Stimulated activated CD4-positive, alpha-beta T cell treated with anti-CD3 and anti-CD28 coated beads, Interleukin-1b, Interleukin-23, amount 100 ng/mL, for 4 hours (primary cell): ENCODE measurements around the gene RASGRP2.

Source experiments
- DNase-seq, 2 donors: peaks; one replicate each; pipeline ENCODE4 v3.0.0-alpha.2; 2020; ENCODE audit warnings: low read depth in 2 of 2

Gene RASGRP2

GRCh38 chr11:64697663-64698375 lies 46.1 kb downstream of the RASGRP2 start:
- no peak for DNase-seq

- no peak for DNase-seq
Measured at GRCh38 chr11:64696045-64696444, 47.9 kb downstream of the RASGRP2 start.

- no peak for DNase-seq
Measured at GRCh38 chr11:64695548-64695947, 48.4 kb downstream of the RASGRP2 start.

DNA sequence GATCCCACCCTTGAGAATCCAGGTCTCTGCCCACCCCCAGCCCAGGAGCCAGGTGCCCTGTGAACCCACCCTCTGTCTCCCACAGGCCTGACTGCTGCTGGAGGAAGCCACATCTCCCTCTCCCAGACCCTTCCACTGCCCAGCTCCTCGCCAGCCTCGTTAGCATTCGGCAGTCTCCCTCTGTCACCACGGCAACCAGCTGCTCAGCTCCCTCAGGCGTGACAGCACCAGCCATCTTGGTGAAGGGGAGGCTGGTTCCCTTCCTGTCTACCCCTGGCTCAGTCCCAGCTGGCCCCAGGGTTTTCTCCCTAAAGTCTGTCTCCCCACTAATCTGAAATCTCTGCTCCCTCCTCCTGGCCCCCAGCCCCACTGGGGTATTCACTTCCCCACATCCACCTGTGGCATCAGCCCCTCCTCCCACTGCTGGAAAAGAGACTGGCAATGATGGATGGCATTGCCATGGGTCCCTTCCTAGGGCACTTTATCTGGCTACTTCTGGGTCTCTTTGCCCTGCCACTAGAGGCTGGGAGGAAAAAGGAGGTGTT lies 49.0 kb downstream of the RASGRP2 start:
- no peak for DNase-seq

- DNase-seq: no peak
Measured at GRCh38 chr11:64694026-64694755, 49.8 kb downstream of the RASGRP2 start.

GRCh38 chr11:64692764-64693331 lies 51.1 kb downstream of the RASGRP2 start:
- no peak for DNase-seq

DNA sequence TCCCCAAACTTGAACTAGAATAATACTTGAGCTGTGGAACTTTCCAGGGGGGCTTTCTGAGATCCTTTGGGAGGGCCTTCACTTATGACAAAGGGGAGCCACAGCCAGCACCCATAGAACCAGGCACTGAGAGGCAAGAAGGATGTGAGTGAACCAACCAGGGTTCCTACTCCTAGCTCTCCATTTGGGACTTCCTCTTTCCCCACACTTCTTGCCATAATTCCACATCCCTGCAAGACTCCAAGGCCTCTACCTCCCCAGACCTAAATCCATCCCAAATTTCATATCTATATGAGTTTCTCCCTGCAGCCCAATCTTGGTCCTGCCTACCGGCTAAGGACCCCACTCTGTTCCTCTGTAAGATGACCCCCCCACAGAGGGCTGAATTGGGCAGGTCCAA lies 52.4 kb downstream of the RASGRP2 start:
- no peak for DNase-seq

- no peak for DNase-seq
Measured at GRCh38 chr11:64690235-64690634, 53.7 kb downstream of the RASGRP2 start.

DNA sequence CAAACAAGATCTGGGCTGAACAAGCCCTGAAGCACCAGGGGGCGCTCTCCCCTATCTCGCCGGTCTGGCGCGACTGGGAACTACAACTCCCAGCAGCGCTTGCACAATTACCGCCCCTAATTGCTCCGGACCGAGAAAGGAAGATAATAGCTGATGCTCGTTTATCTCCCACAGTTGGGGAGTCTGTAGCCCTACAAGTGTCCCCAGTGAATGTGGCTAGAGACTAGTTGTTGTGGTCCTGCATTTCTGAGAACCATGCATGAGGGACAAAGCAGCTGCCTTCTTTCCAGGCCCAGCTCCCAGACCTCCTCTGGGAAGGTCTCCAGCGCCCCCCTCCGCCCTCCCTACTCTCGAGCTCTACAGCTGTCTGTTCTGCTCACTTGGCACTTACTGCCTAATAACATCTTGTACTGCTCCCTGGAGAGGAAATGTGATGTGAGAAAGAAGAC lies 55.4 kb downstream of the RASGRP2 start:
- DNase-seq: peak; percentile 90 to 91

- DNase-seq: no peak
Measured at GRCh38 chr11:64687643-64688533, 56.1 kb downstream of the RASGRP2 start.

DNA sequence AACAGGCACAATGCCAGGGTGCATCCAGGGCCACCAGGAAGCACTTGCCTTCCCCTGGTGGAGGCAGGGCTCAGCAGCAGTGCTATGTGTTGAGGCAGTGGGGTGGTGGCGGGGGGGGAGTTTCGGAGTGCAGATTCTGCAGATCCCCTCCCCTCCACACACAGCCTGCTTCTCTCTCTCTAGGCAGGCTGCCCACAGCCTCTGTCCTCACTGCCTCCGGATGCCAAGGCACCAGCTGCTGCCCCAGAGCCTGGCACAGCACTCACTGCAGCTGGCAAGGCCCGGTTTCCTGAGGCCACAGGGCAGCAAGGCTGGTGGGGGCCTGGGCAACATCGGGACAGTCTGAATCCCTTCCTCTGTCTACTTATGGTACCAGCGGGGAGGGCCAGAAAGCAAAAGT lies 56.7 kb downstream of the RASGRP2 start:
- no peak for DNase-seq

DNA sequence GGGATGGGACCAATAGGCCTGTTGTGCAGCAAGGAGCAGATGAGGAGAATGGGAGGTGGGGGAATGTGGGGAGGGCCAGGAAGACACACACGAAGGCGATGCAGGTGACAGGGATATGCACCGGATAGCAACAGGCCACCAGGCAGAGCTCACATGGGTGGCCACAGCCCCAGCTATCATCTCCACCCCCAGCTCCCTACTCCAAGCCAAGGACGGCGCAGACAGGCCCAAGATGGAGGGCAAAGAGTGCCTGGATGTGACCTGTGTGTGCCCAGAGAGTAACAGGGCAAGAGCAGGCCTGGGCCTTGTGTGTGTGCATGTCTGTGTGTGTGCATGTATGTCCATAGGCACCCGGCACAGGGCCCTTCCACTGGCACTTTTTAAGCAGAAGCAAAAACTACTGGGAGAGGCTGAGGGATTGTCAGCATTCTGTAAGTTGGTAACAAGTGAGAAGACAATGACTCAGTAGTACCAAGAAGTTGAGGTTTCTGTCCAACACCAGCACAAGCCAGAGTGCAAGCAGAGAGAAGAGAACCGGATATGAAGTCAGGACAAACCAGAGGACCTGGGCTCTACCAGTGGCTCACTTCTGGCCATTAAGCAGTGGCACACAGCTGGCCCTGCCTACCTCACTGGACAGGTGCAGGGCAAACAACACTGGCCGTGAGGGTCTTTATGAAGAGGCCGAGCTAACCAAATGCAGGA lies 57.3 kb downstream of the RASGRP2 start:
- DNase-seq: no peak

DNA sequence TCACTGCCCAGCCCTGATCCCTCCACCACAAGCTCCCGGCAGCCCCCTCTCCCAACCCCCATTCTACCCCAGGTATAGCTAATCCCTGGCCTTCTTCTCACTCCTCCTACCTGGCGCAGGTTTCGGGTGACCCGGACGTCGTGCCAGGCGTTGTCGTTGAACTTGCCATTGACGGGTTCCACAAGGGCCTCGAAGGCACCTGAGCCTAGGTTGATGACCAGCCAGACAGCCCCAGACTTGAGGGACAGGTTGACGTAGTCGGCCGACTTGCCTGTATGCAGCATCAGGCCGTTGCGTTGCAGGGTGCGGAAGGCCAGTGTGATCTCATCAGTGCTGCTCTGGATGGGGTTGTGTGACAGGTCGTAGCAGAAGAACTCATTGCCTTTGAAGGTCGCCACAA lies 58.4 kb downstream of the RASGRP2 start:
- DNase-seq: no peak

- DNase-seq: no peak
Measured at GRCh38 chr11:64684357-64684756, 59.6 kb downstream of the RASGRP2 start.

DNA sequence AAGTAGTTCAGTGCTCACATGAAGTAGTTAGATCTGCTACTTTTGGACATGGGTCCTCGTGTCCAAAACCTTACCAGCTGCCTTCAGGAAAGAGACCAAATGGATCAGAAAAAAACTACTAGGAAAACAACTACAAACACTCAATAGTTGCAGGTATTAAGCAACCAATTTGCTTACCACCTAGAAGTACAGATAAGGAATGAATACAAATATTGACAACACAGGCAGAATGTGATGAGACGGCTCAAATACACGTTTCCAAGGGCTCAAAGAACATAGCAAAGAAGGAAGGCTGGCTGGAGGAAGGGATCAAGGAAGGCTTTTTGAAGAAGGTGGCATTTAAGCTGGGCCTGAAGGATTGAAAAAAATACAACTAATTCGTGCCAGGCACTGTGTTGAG lies 62.8 kb downstream of the RASGRP2 start:
- DNase-seq: no peak

GRCh38 chr11:64679846-64680245 lies 64.1 kb downstream of the RASGRP2 start:
- DNase-seq: no peak

GRCh38 chr11:64677441-64678023 lies 66.4 kb downstream of the RASGRP2 start:
- DNase-seq: no peak
